A172 (cell line): ENCODE data around the gene CIAO2B. TPM values are rescaled to one million over a fixed set of nuclear protein-coding genes. Genes with fewer than 3 reads are reported as not detected.
"Not testable (repeated sequence)": the region's sequence is repeated elsewhere in the genome, so short reads cannot be mapped to it uniquely, and the experiment has no call there.

Source experiments
- DNase-seq: peaks from one replicate; pipeline ENCODE4 v3.0.0-alpha.2; 2015; ENCODE audit warnings: low spot score
- total RNA-seq: library from RNA; depleted of rRNA; stranded (reverse); fragments of >200 nt; shearing (Covaris generic); gene quantifications from 2 replicates; pipeline ENCODE4 v1.2.3, GENCODE V29; 2014

CIAO2B gene
- total RNA-seq, 1 experiment from 2014 or later = 150 TPM

- DNase-seq = not testable (repeated sequence)
These were observed 21.4 kb upstream of the CIAO2B start for GRCh38 chr16:66955363-66956153.

GRCh38 chr16:66954097-66954659 is 20.0 kb upstream of the CIAO2B start:
- DNase-seq = peak; percentile 77

- DNase-seq = no peak
These were observed 19.4 kb upstream of the CIAO2B start for GRCh38 chr16:66953462-66954096.

GRCh38 chr16:66952430-66953110 is 18.4 kb upstream of the CIAO2B start:
- no peak for DNase-seq

GRCh38 chr16:66950971-66951790 is 17.0 kb upstream of the CIAO2B start:
- DNase-seq = no peak

- DNase-seq = no peak
These were observed 16.2 kb upstream of the CIAO2B start for GRCh38 chr16:66950437-66950836.

- DNase-seq = no peak
These were observed 15.3 kb upstream of the CIAO2B start for GRCh38 chr16:66949472-66949871.

- no peak for DNase-seq
These were observed 14.6 kb upstream of the CIAO2B start for GRCh38 chr16:66948837-66949225.

- DNase-seq = no peak
These were observed 14.1 kb upstream of the CIAO2B start for GRCh38 chr16:66948134-66948836.

- DNase-seq = peak; percentile 89
These were observed 13.3 kb upstream of the CIAO2B start for GRCh38 chr16:66947302-66948065.

- no peak for DNase-seq
These were observed 12.7 kb upstream of the CIAO2B start for GRCh38 chr16:66946974-66947301.

- DNase-seq = no peak
These were observed 12.3 kb upstream of the CIAO2B start for GRCh38 chr16:66946541-66946940.

- DNase-seq = no peak
These were observed 11.7 kb upstream of the CIAO2B start for GRCh38 chr16:66945939-66946338.

- DNase-seq = not testable (repeated sequence)
These were observed 10.8 kb upstream of the CIAO2B start for GRCh38 chr16:66944971-66945370.

GRCh38 chr16:66944054-66944441 is 9.8 kb upstream of the CIAO2B start:
- DNase-seq = no peak

GRCh38 chr16:66943426-66944053 is 9.3 kb upstream of the CIAO2B start:
- DNase-seq = no peak

GRCh38 chr16:66942981-66943380 is 8.8 kb upstream of the CIAO2B start:
- no peak for DNase-seq

- no peak for DNase-seq
These were observed 6.0 kb upstream of the CIAO2B start for GRCh38 chr16:66940236-66940635.

GRCh38 chr16:66939366-66939765 is 5.2 kb upstream of the CIAO2B start:
- no peak for DNase-seq
